Panc1 (cell line): ENCODE results near the gene ABHD12.

Experiments used
- CTCF ChIP-seq: fragments of 450-650 bp; IDR thresholded peaks from 2 replicates; pipeline ENCODE4 v1.5.1; 2017; ENCODE audit warnings: mild to moderate bottlenecking
- POLR2AphosphoS5 ChIP-seq: IDR thresholded peaks from 2 replicates; pipeline ENCODE4 v1.6.1; 2012; ENCODE audit warnings: mild to moderate bottlenecking, low read depth, low read length, moderate library complexity
- REST ChIP-seq, 2 experiments: IDR thresholded peaks; 2 replicates each; pipeline ENCODE4 v1.6.1; 2011 to 2012; ENCODE audit warnings: low read depth in 2 of 2, control low read depth in 1 of 2, low read length in 1 of 2, mild to moderate bottlenecking in 1 of 2, moderate library complexity in 1 of 2; ENCODE audit not compliant: insufficient read depth in 1 of 2

- TF ChIP-seq CTCF: no peak
- TF ChIP-seq POLR2AphosphoS5: no peak
- no peak for TF ChIP-seq REST (IDR thresholded peaks at IDR 0.05; ENCODE audit: insufficient read depth in 1 of 2, low read depth in 2 of 2, low read length in 1 of 2)
These were observed 77.0 kb downstream of the ABHD12 start for GRCh38 chr20:25313593-25313992.
